Lung (tissue), 12 donors: ENCODE results near the gene SOX6. TPM values are rescaled to one million over a fixed set of nuclear protein-coding genes. Genes with fewer than 3 reads are reported as not detected.

Experiments used
- ATAC-seq: fragments of 200-7000 bp; cut with Tn5 transposase; one replicate; pipeline ENCODE4 v1.9.1; 2020; ENCODE audit warnings: moderate number of reproducible peaks; ENCODE audit not compliant: insufficient read depth, low FRiP score
- DNase-seq, 3 donors: peaks; one replicate each; pipeline ENCODE4 v3.0.0-alpha.2; 2013 to 2017
- H3K27ac ChIP-seq, 2 donors: one replicate each; pipeline ENCODE4 v1.5.1; 2013; ENCODE audit warnings: mild to moderate bottlenecking in 2 of 2, moderate library complexity in 2 of 2, control low read depth in 1 of 2, inconsistent platforms in 1 of 2, low read depth in 1 of 2, low read length in 1 of 2
- H3K27me3 ChIP-seq, 3 donors: one replicate each; pipeline ENCODE4 v1.5.1; 2013; ENCODE audit warnings: low read length in 2 of 3; ENCODE audit not compliant: control insufficient read depth in 3 of 3, insufficient read depth in 3 of 3
- H3K36me3 ChIP-seq, 4 donors: one replicate each; pipeline ENCODE4 v1.5.1; 2013; ENCODE audit warnings: low read length in 4 of 4, mild to moderate bottlenecking in 1 of 4, moderate library complexity in 1 of 4; ENCODE audit not compliant: control insufficient read depth in 4 of 4, insufficient read depth in 4 of 4
- H3K4me1 ChIP-seq, 5 donors: one replicate each; pipeline ENCODE4 v1.5.1; 2013; ENCODE audit warnings: low read length in 5 of 5, mild to moderate bottlenecking in 2 of 5, moderate library complexity in 1 of 5; ENCODE audit not compliant: control insufficient read depth in 5 of 5, insufficient read depth in 5 of 5
- H3K4me3 ChIP-seq: one replicate; pipeline ENCODE4 v1.5.1; 2013; ENCODE audit warnings: mild to moderate bottlenecking, control low read depth, moderate library complexity
- H3K9ac ChIP-seq, 2 donors: one replicate each; pipeline ENCODE4 v1.5.1; 2013; ENCODE audit warnings: low read length in 2 of 2, control low read depth in 1 of 2; ENCODE audit not compliant: insufficient read depth in 1 of 2
- H3K9me3 ChIP-seq, 4 donors: one replicate each; pipeline ENCODE4 v1.5.1; 2013; ENCODE audit warnings: low read length in 3 of 4, mild to moderate bottlenecking in 1 of 4, moderate library complexity in 1 of 4; ENCODE audit not compliant: control insufficient read depth in 4 of 4, insufficient read depth in 3 of 4
- CTCF ChIP-seq: IDR thresholded peaks from 2 replicates; pipeline ENCODE4 v1.5.1; 2012; ENCODE audit warnings: mild to moderate bottlenecking; ENCODE audit errors: control extremely low read depth, extremely low read depth
- WGBS, 2 donors: extraction: QIAGEN DNeasy Blood & Tissue Kit; methylation state at CpG; one replicate each; pipeline ENCODE4 v1.1.7; 2013; 5-methylcytosine and 5-hydroxymethylcytosine counted together
- polyA plus RNA-seq, 2 donors: library from polyadenylated mRNA; stranded (reverse); fragments of 200-250 nt; gene quantifications; one replicate each; pipeline ENCODE4 v1.2.1, GENCODE V29; 2013
- total RNA-seq, 2 donors: library from RNA; depleted of rRNA in 1 of 2; stranded (reverse); fragments of >200 nt in 1 of 2; gene quantifications; one replicate each; pipeline ENCODE4 v1.2.1, GENCODE V29; 2014 to 2021
- donor health status: control.
- donor health status: control.
- donor health status: Bipolar disorder and iron deficiency.
- donor health status: healthy.
- donor health status: DM: yes; HTN: yes; CAD: no.

Gene SOX6
- total and polyA plus RNA-seq, 4 donors, result 0.58 to 31.7 (median 7.4) TPM

- Histone ChIP-seq H3K4me3 (no peak overlapping the region), H3K9me3 (no peaks in the 10 kb centered on the region), H3K9ac (no peak overlapping the region), H3K27me3 (no peaks in the 10 kb centered on the region), H3K36me3 (no peaks in the 10 kb centered on the region), H3K27ac (no peak overlapping the region), H3K4me1 (peaks cover 0 to 23% (median 0%) of the 10 kb centered on the region in 5 donors)
- ATAC-seq (no peak), DNase-seq (no peak)
- TF ChIP-seq CTCF, result no peak
Measured at GRCh38 chr11:16358726-16359125, 2.4 kb upstream of the SOX6 start.

- H3K27me3 ChIP-seq, result no peaks in the 10 kb centered on the region
- WGBS, 2 donors, result 67 to 78% methylated on average over 2 of the region's 2 CpGs
- no peak for TF ChIP-seq CTCF
- ATAC-seq, result no peak
- H3K36me3 ChIP-seq, result no peaks in the 10 kb centered on the region
- H3K27ac ChIP-seq, result peak overlapping the region in 1 of 2 donors; percentile 9
- DNase-seq, result no peak
- H3K4me3 ChIP-seq, result no peak overlapping the region
- peaks cover 0 to 23% (median 0%) of the 10 kb centered on the region in 5 donors for H3K4me1 ChIP-seq
- H3K9ac ChIP-seq, result no peak overlapping the region
- no peaks in the 10 kb centered on the region for H3K9me3 ChIP-seq
Measured at GRCh38 chr11:16357775-16358174, 1.4 kb upstream of the SOX6 start.

- no peaks in the 10 kb centered on the region for H3K36me3 ChIP-seq
- TF ChIP-seq CTCF, result no peak
- 69 to 84% methylated on average over 3 of the region's 3 CpGs for whole genome bisulfite sequencing, 2 donors
- peak overlapping the region in 1 of 2 donors; percentile 12 for H3K27ac ChIP-seq
- no peaks in the 10 kb centered on the region for H3K9me3 ChIP-seq
- no peaks in the 10 kb centered on the region for H3K27me3 ChIP-seq
- no peak overlapping the region for H3K4me3 ChIP-seq
- ATAC-seq (no peak), DNase-seq (no peak)
- H3K4me1 ChIP-seq, result peaks cover 0 to 23% (median 0%) of the 10 kb centered on the region in 5 donors
- H3K9ac ChIP-seq, result no peak overlapping the region
Measured at GRCh38 chr11:16356761-16357393, 531 bp upstream of the SOX6 start.

- TF ChIP-seq CTCF, result no peak
- DNase-seq, result no peak
- Histone ChIP-seq H3K36me3 (no peaks in the 10 kb centered on the region), H3K27ac (no peak overlapping the region), H3K9ac (no peak overlapping the region), H3K4me3 (no peak overlapping the region), H3K9me3 (no peaks in the 10 kb centered on the region), H3K4me1 (peaks cover 0 to 12% (median 0%) of the 10 kb centered on the region in 5 donors), H3K27me3 (no peaks in the 10 kb centered on the region)
- ATAC-seq, result no peak
Measured at GRCh38 chr11:16352707-16353106, 3.6 kb downstream of the SOX6 start.
